Measurements from ENCODE around the gene SEMA3E. TPM values are rescaled to one million over a fixed set of nuclear protein-coding genes. Genes with fewer than 3 reads are reported as not detected.

SEMA3E gene
- total RNA-seq, 4 donors from 2014 or later, result 10.1 to 29.2 (median 15.8) TPM

GRCh38 chr7:83534488-83534887, 114.5 kb downstream of the SEMA3E start:
- H3K4me1 ChIP-seq, result no peaks in the 10 kb centered on the region
- intact Hi-C loops (cut with DNase I), result no loop called here

DNA sequence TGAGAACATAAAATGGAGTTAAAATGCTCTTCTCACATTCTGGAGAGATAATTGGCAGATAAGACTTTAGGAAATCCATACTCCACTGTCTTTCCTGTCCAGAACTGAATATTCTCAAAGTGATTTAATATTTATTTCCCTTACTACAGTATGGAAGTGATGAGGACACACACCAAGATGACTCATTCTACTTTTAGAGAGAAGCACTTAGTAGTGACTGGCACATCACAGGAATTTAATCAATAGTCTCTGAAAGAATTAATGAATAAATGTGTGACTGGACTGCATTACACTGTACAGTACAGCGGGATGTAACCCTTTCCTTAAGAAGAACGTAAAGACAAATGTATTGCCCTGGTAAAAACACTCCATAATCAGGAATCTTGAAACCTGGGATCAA, 116.7 kb downstream of the SEMA3E start:
- no peak overlapping the region for H3K4me3 ChIP-seq
- TF ChIP-seq EP300 (IDR thresholded peaks at IDR 0.05) (no peak), CTCF (IDR thresholded peaks at IDR 0.05) (no peak), POLR2A (IDR thresholded peaks at IDR 0.05; ENCODE audit: low read depth) (no peak)
- H3K27me3 ChIP-seq, result no peaks in the 10 kb centered on the region
- H3K4me1 ChIP-seq, result no peaks in the 10 kb centered on the region
- intact Hi-C loops (cut with DNase I), result no loop called here
- no peaks in the 10 kb centered on the region for H3K36me3 ChIP-seq
- H3K9me3 ChIP-seq, result no peaks in the 10 kb centered on the region
- H3K27ac ChIP-seq (replicated peaks in 1 of 4), result no peak overlapping the region
- WGBS, result 83% methylated on average over 2 of the region's 2 CpGs
- DNase-seq (ENCODE audit: extremely low spot score), result no peak

More at GRCh38 chr7:83534488-83534887, 114.5 kb downstream of the SEMA3E start:
- no peaks in the 10 kb centered on the region for H3K9me3 ChIP-seq
- TF ChIP-seq EP300 (IDR thresholded peaks at IDR 0.05), result no peak
- TF ChIP-seq POLR2AphosphoS5 (IDR thresholded peaks at IDR 0.05), result no peak
- TF ChIP-seq CTCF (IDR thresholded peaks at IDR 0.05), result no peak
- TF ChIP-seq POLR2A (IDR thresholded peaks at IDR 0.05; ENCODE audit: low read depth), result no peak
- H3K27me3 ChIP-seq, result no peaks in the 10 kb centered on the region
- DNase-seq (ENCODE audit: extremely low spot score), result no peak
- H3K27ac ChIP-seq (replicated peaks in 1 of 4), result no peak overlapping the region
- no peaks in the 10 kb centered on the region for H3K36me3 ChIP-seq
- H3K4me3 ChIP-seq, result no peak overlapping the region

DNA sequence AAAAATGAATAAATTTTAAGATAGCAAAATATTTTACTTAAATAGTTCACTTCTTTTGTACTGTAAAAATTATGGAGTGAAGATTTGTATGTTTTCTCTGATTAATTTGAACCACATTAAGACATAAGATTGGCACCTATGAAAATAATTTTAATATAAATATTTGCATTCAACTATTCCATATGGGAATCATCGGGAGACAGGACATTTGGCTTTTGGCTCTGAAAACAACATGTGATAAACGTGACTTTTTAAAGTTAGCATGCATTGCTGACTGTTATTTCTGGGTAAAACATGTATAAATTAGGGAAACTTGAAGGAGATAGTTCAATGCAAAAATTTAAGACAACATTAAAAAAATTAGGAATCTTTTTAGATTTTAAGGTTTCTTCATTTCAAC, 117.2 kb downstream of the SEMA3E start:
- Histone ChIP-seq H3K4me3 (no peak overlapping the region), H3K9me3 (no peaks in the 10 kb centered on the region), H3K36me3 (no peaks in the 10 kb centered on the region), H3K27ac (replicated peaks in 1 of 4) (no peak overlapping the region), H3K27me3 (no peaks in the 10 kb centered on the region), H3K4me1 (no peaks in the 10 kb centered on the region)
- no peak for TF ChIP-seq CTCF (IDR thresholded peaks at IDR 0.05)
- no peak for TF ChIP-seq EP300 (IDR thresholded peaks at IDR 0.05)
- no peak for TF ChIP-seq POLR2A (IDR thresholded peaks at IDR 0.05; ENCODE audit: low read depth)
- TF ChIP-seq POLR2AphosphoS5 (IDR thresholded peaks at IDR 0.05), result no peak
- DNase-seq (ENCODE audit: extremely low spot score), result no peak
- 55% methylated on average over 2 of the region's 2 CpGs for WGBS
- intact Hi-C loops (cut with DNase I), result no loop called here

- Histone ChIP-seq H3K9me3 (no peaks in the 10 kb centered on the region), H3K4me1 (no peaks in the 10 kb centered on the region), H3K4me3 (no peak overlapping the region), H3K36me3 (no peaks in the 10 kb centered on the region), H3K27me3 (no peaks in the 10 kb centered on the region), H3K27ac (replicated peaks in 1 of 4) (no peak overlapping the region)
- TF ChIP-seq EP300 (IDR thresholded peaks at IDR 0.05), result no peak
- no peak for TF ChIP-seq POLR2A (IDR thresholded peaks at IDR 0.05; ENCODE audit: low read depth)
- TF ChIP-seq POLR2AphosphoS5 (IDR thresholded peaks at IDR 0.05), result no peak
- TF ChIP-seq CTCF (IDR thresholded peaks at IDR 0.05), result no peak
- WGBS, result 83% methylated on average over 3 of the region's 3 CpGs
- intact Hi-C loops (cut with DNase I), result no loop called here
- DNase-seq (ENCODE audit: extremely low spot score), result no peak
These were observed 120.0 kb downstream of the SEMA3E start for GRCh38 chr7:83528925-83529423.
